IPS-NIHi11 (cell line): ENCODE data around the gene FASTK.

Experiments used
- DNase-seq: peaks from one replicate; pipeline ENCODE4 v3.0.0; 2012; ENCODE audit warnings: mixed read lengths, low spot score

FASTK gene

DNA sequence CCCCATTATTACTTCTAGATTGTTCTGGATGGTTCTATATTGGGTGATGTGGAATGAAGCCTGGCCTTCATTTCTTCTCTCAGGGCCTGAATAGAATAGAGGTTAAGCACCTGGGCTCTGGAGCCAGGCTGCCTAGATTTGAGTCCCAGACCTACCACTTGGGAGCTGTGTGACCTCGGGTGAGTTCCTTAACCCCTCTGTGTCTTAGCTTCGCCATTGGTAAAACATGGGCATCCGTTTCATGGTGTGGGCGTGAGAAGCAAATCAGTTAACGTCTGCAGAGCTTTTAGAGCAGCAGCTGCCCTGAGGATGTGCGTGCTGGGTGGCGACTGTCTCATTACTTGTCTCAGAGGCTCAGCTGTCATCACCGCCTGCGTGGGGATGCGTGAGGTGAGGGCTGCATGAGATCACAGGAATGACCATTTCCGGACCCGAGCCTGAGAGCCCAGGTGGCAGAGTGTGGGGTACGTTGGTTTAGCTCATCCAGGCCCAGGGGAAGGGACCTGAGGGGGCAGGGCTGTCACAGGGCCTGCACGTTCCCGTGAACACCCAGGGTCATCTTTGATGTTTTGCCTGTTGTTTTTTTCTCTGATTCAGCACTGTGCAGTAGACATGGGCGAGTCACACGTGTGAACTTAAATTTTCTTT, 15.3 kb upstream of the FASTK start:
- no peak for DNase-seq

DNA sequence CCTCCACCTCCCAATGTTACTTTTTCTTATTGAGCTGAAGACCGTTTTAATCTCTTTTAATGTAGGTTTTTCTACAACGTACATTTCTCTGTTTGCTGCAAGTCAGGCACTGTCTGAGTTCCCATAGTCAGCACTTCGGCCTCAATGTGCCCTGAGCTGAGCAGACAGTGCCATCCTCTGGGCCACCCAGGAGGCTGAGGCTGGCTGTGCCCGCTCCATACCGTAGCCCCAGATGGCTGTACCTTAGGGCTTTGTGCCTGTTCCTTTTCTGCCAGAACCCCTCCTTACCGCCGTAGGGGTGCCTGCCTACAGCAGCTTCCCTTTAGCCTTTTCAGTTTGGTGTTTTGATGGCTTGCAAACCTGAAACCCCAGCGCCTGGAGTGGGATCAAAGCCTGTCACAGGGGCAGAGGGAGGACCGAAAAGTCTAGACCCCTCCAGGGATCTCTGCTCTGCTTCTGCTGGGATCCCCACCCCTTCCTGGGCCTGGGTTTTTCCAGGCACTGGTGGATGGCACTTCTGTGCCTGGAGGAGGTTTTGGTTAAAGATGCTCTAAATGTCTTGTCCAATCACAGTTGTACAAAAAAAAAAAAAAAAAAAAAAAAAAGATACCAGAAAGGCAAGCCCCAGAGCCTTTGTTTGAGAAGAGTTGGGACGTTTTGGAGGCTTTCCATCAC, 14.7 kb upstream of the FASTK start:
- no peak for DNase-seq

DNA sequence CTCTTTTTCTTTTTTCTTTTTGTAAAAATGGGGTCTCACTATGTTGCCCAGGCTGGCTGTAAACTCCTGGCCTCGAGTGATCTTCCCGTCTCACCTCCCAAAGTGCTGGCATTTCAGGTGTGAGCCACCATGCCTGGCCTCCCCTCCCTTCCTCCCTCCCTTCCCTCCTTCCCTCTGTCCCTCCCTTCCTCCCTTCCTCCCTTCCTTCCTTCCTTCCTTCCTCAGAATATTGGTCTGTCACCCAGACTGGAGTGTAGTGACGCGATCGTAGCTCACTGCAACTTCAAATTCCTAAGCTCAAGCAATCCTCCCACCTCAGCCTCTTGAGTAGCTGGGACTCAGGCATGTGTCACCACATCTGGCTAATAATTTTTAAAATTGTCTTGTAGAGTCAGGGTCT, 14.1 kb upstream of the FASTK start:
- no peak for DNase-seq

DNA sequence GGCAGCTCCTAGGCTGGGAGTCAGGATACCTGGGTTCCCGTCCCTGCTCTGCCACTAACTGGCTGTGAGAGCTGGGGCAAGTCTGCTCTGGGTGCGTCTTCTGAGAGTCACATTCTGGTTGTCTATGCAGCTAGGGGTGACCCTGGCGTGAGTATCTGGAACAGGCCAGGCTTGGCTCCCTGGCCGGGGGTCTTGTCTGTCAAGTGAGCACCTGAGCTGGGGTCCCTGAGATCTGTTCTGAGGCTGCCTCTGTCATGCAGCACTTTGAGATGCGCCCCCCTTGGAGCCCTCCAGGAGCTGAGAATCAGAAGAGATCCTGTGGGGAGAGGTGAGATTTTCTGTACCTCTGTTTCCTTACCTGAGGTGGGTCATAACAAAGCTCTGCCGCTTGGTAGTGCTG, 13.1 kb upstream of the FASTK start:
- DNase-seq, result no peak

DNA sequence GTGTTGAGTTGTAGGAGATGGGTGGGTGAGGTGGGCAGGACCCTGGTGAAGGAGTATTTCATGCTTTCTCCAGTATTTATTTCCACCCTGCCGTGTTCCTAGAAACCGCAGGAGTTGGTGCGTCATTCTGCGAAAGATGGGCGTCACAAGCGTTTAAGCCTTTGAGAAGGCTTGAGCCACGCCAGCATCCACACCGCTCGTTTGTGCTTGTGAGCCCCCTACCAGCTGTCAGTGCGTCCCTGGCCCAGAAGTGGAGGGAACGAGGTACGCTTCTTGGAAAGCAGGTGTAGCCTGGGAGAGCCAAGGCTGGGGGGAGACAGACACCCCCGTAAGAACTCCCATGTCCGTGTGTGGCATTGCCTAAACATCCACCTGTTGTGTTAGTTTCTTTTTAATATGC, 11.4 kb upstream of the FASTK start:
- no peak for DNase-seq

DNA sequence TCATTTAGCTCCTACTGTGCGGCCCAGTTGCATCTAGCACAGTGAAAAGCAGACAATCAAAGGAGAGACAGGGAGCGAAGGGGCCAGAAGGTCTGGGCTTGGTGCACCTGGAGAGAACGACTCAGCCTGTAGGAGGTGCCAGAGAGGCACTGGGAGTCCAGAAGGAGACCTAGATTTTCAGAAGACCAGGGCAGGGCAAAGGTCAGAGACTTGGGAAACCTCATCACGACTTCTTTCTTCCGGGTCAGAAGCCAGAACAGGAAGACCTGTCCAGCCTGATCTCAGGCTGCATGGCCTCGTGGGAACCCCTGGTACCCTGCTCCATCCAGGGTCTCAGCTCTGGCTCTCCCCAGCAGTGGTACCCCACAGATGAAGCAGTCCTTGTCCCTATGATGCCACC, 10.8 kb upstream of the FASTK start:
- DNase-seq, result peak; percentile 72

DNA sequence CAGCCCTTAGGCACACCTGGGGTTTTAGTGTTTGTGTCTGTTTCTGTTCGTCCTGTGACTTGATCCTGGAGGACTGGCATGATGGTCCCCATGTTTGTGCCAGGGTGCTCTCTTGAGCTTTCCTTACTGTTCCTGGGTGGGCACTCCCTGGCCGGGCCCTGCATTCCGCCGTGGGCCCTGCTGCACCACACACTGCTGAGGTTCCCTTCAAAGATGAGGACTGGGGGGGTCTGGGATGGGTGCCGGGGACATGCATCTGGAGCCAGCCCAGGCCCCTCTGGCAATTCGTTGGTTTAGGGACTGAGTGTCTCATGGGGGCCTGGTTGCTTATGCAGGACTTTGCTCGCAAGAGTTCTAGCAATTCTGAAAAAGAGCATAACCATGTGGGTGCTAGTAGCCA, 10.4 kb upstream of the FASTK start:
- DNase-seq, result no peak

DNA sequence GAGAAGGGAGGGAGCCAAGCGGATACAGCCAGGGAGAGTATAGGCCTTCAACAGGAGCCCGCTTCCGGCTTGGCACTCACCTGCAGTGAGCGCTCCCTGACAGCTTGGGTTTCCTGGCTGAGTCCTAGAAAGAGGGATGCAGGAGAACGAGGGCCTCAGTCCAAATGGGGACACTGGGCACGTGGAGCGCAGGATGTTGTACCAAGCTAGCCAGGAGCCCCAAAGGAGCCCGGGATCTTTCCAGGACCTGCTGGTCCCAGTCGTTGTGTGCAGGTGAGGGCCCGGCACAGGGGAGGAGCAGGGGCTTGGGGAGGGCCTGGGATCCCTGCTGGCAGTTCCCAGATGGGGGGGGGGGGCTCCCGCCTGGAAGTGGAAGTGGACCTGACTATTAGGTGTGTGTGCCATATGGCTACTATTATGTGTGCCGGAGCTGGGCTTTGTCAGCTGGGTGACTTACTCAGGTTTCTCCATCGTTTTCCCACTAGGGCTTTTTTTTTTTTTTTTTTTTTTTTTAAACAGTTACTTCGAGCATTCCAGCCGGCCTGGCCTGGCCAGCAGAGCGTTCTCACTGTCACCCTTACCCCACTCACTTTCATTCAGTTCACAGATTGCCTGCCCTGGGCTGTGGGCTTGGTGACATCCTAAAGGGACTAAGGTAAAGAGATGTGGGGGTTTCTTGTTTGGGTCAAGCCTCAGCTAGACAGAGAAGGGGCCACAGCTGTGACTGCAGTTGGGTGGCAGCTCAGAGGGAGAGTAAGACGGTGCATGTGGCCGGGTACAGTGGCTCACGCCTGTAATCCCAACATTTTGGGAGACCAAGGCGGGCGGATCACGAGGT, 9.5 kb upstream of the FASTK start:
- no peak for DNase-seq

DNA sequence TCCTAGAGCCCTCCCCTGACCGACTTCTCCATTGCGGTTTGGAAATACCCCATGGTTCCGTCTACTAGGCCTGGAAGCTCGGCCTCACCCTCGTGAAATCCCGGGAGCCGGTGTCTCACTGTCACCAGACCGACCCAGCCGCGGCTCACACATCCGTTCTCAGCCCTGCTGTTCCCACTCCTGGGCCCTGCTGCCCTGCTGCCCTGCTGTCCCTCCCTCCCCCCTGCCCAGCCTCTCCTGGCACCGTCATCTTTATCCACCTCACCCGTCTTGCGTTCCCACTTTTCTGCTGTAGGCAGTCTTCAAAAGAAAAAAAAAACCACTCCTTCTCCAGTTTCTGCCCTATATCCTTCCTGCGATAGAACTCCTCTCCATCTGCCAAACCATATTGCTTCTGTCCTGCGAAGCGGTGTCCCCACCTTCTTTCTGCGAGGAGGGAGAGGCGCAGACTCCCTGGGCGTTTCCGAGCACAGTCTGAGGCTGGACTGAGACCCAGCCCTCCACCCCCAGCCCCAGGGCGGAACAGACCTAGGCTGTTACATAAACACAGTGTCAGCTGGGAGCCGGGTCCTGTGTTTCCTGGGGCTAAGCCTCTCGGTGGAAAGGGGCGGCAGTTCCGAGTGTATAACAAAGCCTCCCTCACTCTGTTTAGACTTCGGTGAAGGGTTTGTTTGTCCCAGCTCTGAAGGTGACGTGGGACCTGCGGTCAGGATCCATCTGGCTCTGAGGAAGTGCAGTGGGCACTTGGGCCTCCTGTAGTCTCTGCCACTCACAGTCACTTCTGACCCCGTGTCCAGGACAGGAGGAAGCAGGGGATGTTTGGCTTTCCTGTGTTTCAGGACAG, 8.5 kb upstream of the FASTK start:
- no peak for DNase-seq

DNA sequence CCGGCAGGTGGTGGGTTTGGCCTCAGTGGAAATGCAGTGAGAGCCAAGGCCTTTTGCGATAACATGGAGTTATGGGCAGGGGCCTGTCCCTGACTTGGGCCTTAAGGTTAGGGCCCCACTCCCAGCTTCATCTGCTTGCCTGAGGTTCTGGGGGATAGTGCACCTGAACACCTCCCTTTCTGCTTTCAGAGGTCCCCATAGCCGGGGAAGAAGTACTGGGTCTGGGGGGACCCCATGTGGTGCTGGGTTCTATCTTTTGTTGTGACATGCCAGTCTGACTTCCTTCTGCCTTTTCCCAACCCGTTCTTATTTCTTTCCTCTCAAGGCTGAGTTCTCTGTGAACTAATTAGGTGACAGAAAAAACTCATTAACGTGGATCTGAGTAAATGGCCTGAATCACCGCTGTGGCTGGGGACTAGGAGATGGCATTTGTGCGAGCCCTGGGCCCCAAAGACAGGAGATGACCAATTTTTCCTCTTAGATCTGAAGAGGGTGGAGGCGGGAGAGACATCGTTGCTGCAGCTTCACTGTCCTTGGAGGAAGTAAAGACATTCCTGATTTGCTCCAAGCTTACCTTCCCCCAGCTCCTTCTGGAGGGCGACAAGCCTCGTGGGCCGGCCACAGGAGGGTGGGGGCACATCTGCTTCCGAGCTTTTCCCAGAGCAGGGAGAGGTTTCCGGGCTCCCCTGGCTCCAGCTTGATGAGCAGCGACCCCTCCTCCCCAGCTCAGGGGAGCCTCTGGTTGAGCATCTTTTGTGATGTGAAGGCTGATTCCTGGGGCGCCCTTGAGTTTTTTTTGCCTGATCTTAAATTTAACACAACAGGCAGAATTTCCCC, 7.6 kb upstream of the FASTK start:
- DNase-seq, result no peak

DNA sequence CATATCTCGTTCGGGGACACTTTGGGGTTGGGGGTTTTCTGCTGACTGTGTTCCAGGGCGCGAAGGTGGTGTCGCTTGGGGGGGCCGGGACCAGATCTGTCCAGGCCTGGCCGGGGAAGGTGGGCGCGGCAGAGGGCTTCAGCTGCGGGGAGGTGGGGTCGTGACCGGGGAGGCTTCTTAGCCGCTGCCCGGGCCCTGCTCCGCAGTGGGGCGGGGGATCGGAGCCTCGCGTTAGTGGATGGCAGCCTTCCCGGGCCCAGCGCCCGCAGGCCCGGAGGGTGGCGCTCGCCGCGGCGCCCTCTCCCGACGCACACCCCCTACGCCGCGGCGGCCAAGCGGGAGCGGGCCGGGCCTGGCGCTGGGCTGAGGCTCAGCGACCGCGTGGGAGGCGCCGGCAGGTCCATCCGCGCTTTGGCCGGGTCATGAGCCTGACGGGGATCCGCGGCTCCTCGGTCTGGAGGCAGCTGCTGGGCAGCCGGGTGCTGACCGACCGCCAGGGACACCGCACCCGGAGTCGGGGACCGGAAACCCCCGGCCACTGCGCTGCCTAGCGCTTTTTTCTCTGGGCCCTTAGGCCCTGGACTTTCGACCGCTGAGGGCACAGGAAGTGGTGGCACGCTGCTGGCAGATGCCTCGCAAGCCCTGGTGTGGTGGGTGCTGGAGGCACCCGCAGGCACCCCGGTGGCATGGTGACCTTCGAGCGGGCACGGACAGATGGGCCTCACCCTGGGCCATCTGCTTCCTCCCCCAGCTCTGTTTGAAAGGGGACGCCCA, 6.8 kb upstream of the FASTK start:
- DNase-seq, result peak; percentile 53

DNA sequence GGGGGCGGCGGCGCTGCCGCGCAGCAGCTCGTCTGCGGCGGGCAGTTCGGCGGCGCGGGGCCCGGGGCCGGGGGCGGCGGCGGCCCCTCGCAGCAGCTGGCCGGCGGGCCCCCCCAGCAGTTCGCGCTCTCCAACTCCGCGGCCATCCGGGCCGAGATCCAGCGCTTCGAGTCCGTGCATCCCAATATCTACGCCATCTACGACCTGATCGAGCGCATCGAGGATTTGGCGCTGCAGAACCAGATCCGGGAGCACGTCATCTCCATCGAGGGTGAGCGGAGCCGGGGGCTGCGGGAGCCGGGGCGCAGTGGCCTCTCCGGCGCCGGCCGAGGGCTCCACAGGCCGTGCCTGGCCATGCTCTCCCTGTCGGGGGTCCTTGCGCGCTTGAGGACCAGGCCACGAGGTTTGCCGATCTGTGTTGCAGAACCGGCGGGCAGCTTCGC, 6.2 kb upstream of the FASTK start:
- no peak for DNase-seq

DNA sequence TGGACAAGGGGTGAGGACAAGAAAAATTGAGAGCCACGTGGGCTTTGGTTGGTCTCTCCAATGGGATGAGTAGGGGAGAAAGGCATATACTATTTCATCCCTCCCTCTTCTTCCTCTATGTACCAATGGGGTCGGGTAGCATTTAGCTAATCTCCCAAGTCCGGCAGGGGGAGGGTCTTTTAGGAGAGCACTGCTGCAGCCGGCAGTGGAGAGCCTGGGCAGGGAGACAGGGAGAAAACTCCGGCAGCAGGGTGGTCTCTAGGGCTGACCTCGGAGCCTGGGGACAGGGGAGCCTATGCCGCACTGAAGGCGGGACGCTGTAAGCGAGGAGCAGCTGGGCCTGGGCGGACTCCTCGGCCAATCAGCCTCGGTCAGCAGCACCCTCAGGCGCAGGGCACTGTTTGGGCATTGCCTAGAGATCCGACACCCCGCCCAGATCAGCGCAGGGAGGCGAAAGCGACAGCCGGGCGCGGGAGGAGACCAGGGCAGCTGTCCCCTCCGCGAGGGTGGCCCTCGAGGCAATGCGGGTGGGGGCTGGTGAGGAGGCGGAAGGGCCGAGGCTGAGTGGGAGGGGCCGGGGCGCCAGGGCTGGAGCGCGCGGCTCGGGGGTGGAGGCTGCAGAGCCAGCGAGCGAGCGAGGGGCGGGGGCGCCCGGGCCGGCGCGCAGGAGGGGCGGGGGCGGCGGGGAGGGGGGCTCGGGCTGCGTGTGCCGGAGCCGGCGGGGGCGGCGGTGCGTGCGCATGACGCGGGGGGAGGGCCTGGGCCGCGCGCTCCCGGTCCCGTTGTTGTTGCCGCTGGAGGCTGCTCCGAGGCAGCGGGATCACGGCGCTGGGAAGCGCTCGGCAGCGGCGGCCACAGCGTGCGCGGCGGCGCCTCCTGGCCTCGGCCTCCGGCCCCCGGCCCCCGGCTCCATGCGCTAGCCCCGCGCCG, 5.3 kb upstream of the FASTK start, which contains the start of gene AGAP3:
TSS of gene AGAP3 (plus strand) at position 785 of the 930 bp plus-strand sequence. CDS start 267 bp downstream, outside the sequence.
- DNase-seq, result peak; percentile 91

DNA sequence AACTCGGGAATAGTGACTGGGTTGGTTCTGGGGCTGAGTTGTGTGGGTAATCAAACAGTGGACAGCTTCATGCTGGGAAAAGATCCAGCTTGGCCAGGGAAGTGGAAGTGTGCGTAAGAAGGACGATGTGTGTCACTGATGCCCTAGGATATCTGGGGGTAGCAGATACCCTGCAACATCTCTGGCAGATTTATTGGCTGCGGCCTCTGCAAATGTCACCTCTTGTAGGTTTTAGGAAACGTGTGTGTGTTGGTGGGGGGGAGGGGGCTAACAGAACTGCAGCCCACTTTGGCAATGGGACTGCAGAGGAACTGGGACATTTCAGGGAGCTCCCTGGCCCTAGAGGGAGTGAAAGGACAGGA, 4.7 kb upstream of the FASTK start:
- no peak for DNase-seq

DNA sequence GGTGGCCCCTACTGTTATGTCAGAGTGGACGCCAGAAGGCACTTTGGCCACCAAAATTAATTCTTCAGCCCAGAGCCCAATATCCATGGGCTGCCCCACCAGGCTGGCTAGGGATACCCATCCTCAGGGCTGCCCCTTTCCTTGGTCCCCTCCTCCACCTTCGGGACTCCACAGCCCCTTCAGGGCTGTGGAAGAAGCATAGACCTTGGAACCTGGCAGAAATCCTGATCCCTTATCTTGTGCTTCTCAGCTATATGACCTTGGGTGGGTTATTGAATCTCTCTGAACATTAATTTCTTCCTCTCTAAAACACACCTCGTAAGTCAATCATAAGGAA, 3.2 kb upstream of the FASTK start:
- DNase-seq, result no peak

DNA sequence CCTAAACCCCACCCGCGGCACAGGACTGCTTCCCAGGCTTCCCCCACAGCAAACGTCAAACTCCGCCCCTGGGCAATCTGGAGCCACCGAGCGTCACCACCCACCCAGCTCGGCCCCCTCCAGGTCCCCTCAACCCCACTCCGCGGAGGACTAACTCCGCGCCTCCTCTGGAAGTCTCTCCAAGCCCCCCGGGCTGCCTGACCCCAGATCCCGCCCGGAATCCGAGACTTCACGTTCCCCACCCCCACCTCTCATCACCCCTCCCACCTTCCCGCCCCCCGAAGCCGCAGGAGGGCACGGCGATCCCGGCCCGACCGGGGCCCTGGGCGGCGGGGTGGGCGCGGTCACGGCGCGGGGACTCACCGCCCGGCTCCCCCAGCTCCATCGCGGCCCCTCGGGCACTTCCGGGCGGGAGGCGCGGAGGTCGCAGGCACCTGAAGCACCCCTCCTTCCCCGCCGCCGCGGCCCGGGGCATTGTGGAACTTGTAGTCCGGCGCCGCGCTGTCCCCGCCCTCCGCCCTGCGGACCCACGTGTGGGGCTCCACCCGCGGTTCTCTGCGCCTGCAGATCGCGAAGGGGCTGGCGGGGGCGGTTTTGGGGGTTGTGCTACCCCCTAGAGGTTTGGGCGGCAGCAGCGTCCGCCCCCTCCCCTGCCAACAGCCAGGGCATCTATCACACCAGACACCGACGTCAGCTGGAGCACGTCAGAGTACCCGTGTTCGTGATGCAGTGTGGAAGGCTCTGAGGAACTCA, 2.6 kb upstream of the FASTK start, which contains the start of gene TMUB1:
TSS of gene TMUB1 (minus strand) at position 423 of the 753 bp plus-strand sequence. CDS start 930 bp downstream, outside the sequence.
- DNase-seq, result peak; percentile 52

DNA sequence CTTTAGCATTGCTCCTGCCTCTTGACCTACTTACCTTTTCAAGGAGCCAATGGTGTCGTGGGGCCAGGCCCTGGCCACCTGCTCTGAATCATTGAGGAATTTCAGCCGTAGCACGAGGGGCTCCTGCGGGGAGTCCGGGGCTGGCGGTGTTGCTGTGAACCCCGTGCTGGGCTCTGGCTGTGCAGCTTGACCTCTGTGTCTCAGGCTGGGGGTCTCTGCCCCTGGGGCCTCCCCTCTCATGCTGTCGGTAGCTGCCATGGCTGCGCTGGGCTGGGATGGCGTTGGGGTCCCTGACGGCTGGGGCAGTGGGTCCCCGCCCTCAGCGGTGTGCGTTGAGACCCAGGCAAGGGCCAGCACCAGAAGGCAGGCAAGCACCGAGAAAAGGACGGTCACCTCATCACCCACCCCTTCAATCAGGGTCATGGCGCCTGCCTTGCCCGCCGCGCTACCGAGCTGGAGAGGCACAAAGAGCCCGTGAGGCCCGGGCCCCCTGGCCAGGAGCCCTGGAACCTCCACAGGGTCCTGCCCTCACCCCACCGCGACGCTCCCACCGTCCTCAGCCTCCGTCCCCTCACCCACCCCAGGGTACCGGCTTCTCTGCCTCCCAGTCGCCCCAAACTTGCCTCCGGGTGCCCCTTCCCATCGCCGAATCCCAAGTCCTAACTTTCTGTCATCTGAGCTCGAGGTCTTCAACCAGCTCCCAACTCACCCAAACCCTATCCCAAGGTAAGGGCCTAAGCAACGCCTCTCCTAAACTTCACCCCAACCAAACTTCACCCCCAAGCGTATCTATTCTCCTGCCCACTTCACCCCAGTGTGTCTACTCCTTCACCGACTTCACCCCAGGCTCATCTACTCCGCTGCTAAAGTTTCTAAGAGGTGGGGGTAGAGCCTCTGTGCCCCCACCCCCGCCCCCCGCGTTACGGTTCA, 1.8 kb upstream of the FASTK start:
- DNase-seq, result no peak
